Measurements from ENCODE around the gene NGLY1. TPM values are rescaled to one million over a fixed set of nuclear protein-coding genes. Genes with fewer than 3 reads are reported as not detected.

NGLY1 gene
- total RNA-seq, 1 experiment from 2014 or later, result 29.4 TPM

DNA sequence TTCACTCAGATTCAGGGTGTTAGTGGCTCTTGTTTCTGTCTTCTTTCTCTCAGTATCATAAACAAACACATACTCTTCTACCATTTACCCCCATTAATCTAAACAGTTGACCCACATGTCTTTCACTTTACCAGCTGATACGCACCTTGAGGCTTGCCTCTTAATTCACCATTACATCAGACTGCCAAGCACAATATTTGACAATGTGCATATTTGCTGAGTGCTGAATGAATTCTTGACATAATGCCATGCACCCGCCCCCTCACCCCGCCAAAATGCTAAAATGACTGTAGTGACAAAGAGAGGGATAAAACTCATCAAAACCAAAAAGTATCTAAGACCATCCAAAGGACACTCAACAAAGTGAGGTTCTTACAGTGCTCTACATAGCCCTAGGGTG lies 57.4 kb downstream of the NGLY1 start (continued):
- TF ChIP-seq, protein P1, sequence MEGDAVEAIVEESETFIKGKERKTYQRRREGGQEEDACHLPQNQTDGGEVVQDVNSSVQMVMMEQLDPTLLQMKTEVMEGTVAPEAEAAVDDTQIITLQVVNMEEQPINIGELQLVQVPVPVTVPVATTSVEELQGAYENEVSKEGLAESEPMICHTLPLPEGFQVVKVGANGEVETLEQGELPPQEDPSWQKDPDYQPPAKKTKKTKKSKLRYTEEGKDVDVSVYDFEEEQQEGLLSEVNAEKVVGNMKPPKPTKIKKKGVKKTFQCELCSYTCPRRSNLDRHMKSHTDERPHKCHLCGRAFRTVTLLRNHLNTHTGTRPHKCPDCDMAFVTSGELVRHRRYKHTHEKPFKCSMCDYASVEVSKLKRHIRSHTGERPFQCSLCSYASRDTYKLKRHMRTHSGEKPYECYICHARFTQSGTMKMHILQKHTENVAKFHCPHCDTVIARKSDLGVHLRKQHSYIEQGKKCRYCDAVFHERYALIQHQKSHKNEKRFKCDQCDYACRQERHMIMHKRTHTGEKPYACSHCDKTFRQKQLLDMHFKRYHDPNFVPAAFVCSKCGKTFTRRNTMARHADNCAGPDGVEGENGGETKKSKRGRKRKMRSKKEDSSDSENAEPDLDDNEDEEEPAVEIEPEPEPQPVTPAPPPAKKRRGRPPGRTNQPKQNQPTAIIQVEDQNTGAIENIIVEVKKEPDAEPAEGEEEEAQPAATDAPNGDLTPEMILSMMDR (IDR thresholded peaks at IDR 0.05 in 2 of 3, conservative IDR thresholded peaks at IDR 0.05 in 1 of 3; ENCODE audit: borderline replicate concordance in 1 of 3, insufficient read depth in 1 of 3, low read depth in 2 of 3, low read length in 2 of 3), result no peak
- TF ChIP-seq ZFX (IDR thresholded peaks at IDR 0.05) (no peak), YY1 (IDR thresholded peaks at IDR 0.05; ENCODE audit: extremely low read depth, insufficient replicate concordance, low read depth, low read length) (no peak)

DNA sequence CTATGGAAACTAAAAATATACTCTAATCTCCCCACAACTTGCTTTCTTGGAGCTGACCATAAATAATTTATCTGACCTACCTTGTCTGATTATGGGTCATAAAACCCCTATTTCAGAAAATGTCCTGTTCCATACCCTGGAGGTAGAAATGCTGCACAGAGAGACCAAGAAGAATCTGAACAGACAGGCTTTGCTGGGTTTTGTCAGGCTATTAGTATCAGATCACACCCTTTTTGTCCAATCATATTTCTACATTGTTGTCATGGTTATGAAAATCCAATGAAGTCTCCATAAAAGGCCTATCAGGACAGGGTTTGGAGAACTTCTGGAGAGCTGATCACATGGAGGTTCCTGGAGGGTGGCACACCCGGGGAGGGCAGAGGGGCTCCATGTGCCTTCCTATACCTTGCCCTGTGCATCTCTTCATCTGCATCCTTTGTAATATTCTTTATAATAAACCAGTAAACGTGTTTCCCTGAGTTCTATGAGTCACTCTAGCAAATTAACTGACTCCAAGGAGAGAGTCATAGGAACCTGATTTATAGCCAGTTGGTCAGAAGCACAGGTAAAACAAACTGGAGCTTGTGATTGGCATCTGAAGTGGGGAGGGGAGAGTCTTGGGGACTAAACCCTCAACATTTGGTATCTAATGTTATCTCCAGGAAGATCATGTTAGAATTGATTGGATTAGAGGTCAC lies 58.1 kb downstream of the NGLY1 start:
- Histone ChIP-seq H2AFZ (ENCODE audit: low read depth, low read length, poor library complexity, severe bottlenecking) (no peak overlapping the region), H3K27me3 (ENCODE audit: insufficient read depth, low read length) (no peaks in the 10 kb centered on the region), H3K4me1 (ENCODE audit: control insufficient read depth in 1 of 2, insufficient read depth in 2 of 2, low read length in 2 of 2) (no peaks in the 10 kb centered on the region; a peak in 1 of 4 replicates), H3K4me2 (ENCODE audit: low read length) (no peak overlapping the region), H3K9me2 (ENCODE audit: insufficient read depth) (no peaks in the 10 kb centered on the region), H3K4me3 (replicated peaks in 1 of 2; ENCODE audit: low read depth in 1 of 2, low read length in 2 of 2) (no peak overlapping the region), H3K79me2 (ENCODE audit: insufficient read depth, low read length) (no peaks in the 10 kb centered on the region), H3K36me3 (ENCODE audit: control insufficient read depth in 1 of 2, insufficient read depth in 2 of 2, low read length in 2 of 2) (peaks cover 3% of the 10 kb centered on the region in 2 experiments; a peak in 1 of 4 replicates), H3K9ac (ENCODE audit: low read length) (no peak overlapping the region), H3K9me3 (ENCODE audit: control insufficient read depth in 1 of 2, insufficient read depth in 1 of 2, low read depth in 1 of 2, low read length in 2 of 2) (no peaks in the 10 kb centered on the region), H3K27ac (ENCODE audit: low read depth, low read length) (no peak overlapping the region), H4K20me1 (ENCODE audit: insufficient read depth) (0 out of 2 replicates have a peak, but pooled peaks cover 5% of the 10 kb centered on the region)
- BruUV-seq (replicated peaks), result no TSS peak
- RAD21 ChIA-PET (ENCODE audit: low non-redundant PET in 1 of 2, low total read pairs in 2 of 2, uncharacterized antibody in 2 of 2, unreplicated experiment in 2 of 2), result no interaction called here
- intact Hi-C loops (cut with micrococcal nuclease), result no loop called here
- DNase-seq (ENCODE audit: low read depth, low spot score) (no peak), ATAC-seq (no peak)
- CTCF ChIA-PET, result no interaction called here
- POLR2A ChIA-PET, result no interaction called here
- TF ChIP-seq TCF7L2 (IDR thresholded peaks at IDR 0.05; ENCODE audit: borderline replicate concordance, extremely low read depth, insufficient read depth, insufficient read length) (no peak), CBX3 (IDR thresholded peaks at IDR 0.05; ENCODE audit: low read depth) (no peak), EGR1 (IDR thresholded peaks at IDR 0.05; ENCODE audit: low read depth) (no peak), POLR2AphosphoS5 (IDR thresholded peaks at IDR 0.05; ENCODE audit: low read depth, low read length) (no peak), FOSL1 (IDR thresholded peaks at IDR 0.05; ENCODE audit: low read depth) (no peak), RAD21 (IDR thresholded peaks at IDR 0.05; ENCODE audit: low read depth) (no peak), ELF1 (IDR thresholded peaks at IDR 0.05; ENCODE audit: borderline replicate concordance, low read depth) (no peak), POLR2A (IDR thresholded peaks at IDR 0.05; ENCODE audit: borderline replicate concordance, extremely low read depth, insufficient read depth, insufficient read length) (no peak), SRF (IDR thresholded peaks at IDR 0.05; ENCODE audit: low read depth) (no peak), JUND (IDR thresholded peaks at IDR 0.05) (no peak), ZNF274 (IDR thresholded peaks at IDR 0.05; ENCODE audit: low read depth, low read length) (no peak)
- TF ChIP-seq, protein P2, sequence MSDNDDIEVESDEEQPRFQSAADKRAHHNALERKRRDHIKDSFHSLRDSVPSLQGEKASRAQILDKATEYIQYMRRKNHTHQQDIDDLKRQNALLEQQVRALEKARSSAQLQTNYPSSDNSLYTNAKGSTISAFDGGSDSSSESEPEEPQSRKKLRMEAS (IDR thresholded peaks at IDR 0.05), result no peak
- TF ChIP-seq, protein P1 (IDR thresholded peaks at IDR 0.05 in 2 of 3, conservative IDR thresholded peaks at IDR 0.05 in 1 of 3; ENCODE audit: borderline replicate concordance in 1 of 3, insufficient read depth in 1 of 3, low read depth in 2 of 3, low read length in 2 of 3), result no peak
- TF ChIP-seq, protein P3, sequence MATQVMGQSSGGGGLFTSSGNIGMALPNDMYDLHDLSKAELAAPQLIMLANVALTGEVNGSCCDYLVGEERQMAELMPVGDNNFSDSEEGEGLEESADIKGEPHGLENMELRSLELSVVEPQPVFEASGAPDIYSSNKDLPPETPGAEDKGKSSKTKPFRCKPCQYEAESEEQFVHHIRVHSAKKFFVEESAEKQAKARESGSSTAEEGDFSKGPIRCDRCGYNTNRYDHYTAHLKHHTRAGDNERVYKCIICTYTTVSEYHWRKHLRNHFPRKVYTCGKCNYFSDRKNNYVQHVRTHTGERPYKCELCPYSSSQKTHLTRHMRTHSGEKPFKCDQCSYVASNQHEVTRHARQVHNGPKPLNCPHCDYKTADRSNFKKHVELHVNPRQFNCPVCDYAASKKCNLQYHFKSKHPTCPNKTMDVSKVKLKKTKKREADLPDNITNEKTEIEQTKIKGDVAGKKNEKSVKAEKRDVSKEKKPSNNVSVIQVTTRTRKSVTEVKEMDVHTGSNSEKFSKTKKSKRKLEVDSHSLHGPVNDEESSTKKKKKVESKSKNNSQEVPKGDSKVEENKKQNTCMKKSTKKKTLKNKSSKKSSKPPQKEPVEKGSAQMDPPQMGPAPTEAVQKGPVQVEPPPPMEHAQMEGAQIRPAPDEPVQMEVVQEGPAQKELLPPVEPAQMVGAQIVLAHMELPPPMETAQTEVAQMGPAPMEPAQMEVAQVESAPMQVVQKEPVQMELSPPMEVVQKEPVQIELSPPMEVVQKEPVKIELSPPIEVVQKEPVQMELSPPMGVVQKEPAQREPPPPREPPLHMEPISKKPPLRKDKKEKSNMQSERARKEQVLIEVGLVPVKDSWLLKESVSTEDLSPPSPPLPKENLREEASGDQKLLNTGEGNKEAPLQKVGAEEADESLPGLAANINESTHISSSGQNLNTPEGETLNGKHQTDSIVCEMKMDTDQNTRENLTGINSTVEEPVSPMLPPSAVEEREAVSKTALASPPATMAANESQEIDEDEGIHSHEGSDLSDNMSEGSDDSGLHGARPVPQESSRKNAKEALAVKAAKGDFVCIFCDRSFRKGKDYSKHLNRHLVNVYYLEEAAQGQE (IDR thresholded peaks at IDR 0.05; ENCODE audit: low read depth), result no peak
